ENCODE data around the gene GHRL.

GHRL gene

GRCh38 chr3:10327592-10327991 is 34.8 kb upstream of the GHRL start:
- DNase-seq (ENCODE audit: low read depth) = no peak

GRCh38 chr3:10322352-10322710 is 29.6 kb upstream of the GHRL start:
- DNase-seq (ENCODE audit: low read depth) = no peak

GRCh38 chr3:10321630-10322351 is 29.0 kb upstream of the GHRL start:
- no peak for DNase-seq (ENCODE audit: low read depth)

- no peak for DNase-seq (ENCODE audit: low read depth)
Measured at GRCh38 chr3:10320320-10320677, 27.6 kb upstream of the GHRL start.

GRCh38 chr3:10319804-10320203 is 27.1 kb upstream of the GHRL start:
- peak; percentile 21 for DNase-seq (ENCODE audit: low read depth)

- DNase-seq (ENCODE audit: low read depth) = no peak
Measured at GRCh38 chr3:10319251-10319650, 26.5 kb upstream of the GHRL start.

GRCh38 chr3:10317961-10318350 is 25.2 kb upstream of the GHRL start:
- no peak for DNase-seq (ENCODE audit: low read depth)

GRCh38 chr3:10317311-10317960 is 24.7 kb upstream of the GHRL start:
- no peak for DNase-seq (ENCODE audit: low read depth)

GRCh38 chr3:10315771-10316344 is 23.1 kb upstream of the GHRL start:
- no peak for DNase-seq (ENCODE audit: low read depth)

GRCh38 chr3:10315101-10315500 is 22.4 kb upstream of the GHRL start:
- DNase-seq (ENCODE audit: low read depth) = no peak

- no peak for DNase-seq (ENCODE audit: low read depth)
Measured at GRCh38 chr3:10312861-10313260, 20.1 kb upstream of the GHRL start.

- DNase-seq (ENCODE audit: low read depth) = no peak
Measured at GRCh38 chr3:10312391-10312790, 19.6 kb upstream of the GHRL start.

GRCh38 chr3:10311710-10312109 is 19.0 kb upstream of the GHRL start:
- no peak for DNase-seq (ENCODE audit: low read depth)

GRCh38 chr3:10310578-10310977 is 17.8 kb upstream of the GHRL start:
- DNase-seq (ENCODE audit: low read depth) = peak; percentile 44

GRCh38 chr3:10309736-10310135 is 17.0 kb upstream of the GHRL start:
- DNase-seq (ENCODE audit: low read depth) = peak; percentile 47

- no peak for DNase-seq (ENCODE audit: low read depth)
Measured at GRCh38 chr3:10308678-10309077, 15.9 kb upstream of the GHRL start.

GRCh38 chr3:10306156-10306555 is 13.4 kb upstream of the GHRL start:
- DNase-seq (ENCODE audit: low read depth) = no peak

- DNase-seq (ENCODE audit: low read depth) = no peak
Measured at GRCh38 chr3:10305331-10305902, 12.7 kb upstream of the GHRL start.

GRCh38 chr3:10304905-10305304 is 12.2 kb upstream of the GHRL start:
- no peak for DNase-seq (ENCODE audit: low read depth)

GRCh38 chr3:10303785-10304184 is 11.0 kb upstream of the GHRL start:
- no peak for DNase-seq (ENCODE audit: low read depth)

- no peak for DNase-seq (ENCODE audit: low read depth)
Measured at GRCh38 chr3:10303105-10303504, 10.4 kb upstream of the GHRL start.

- no peak for DNase-seq (ENCODE audit: low read depth)
Measured at GRCh38 chr3:10300087-10300486, 7.3 kb upstream of the GHRL start.

- peak; percentile 39 for DNase-seq (ENCODE audit: low read depth)
Measured at GRCh38 chr3:10299679-10300078, 6.9 kb upstream of the GHRL start.
